Stimulated activated CD8-positive, alpha-beta memory T cell treated with anti-CD3 and anti-CD28 coated beads, Interleukin-7, amount 100 ng/mL, for 1 hour (primary cell): Measurements from ENCODE around the gene TNFRSF6B.
A peak's percentile ranks its signal among the peaks of the same experiment; 100 is the strongest.
"Not testable (repeated sequence)": the region's sequence is repeated elsewhere in the genome, so short reads cannot be mapped to it uniquely, and the experiment has no call there.

Experiments used
- DNase-seq, 2 donors: peaks; one replicate each; pipeline ENCODE4 v3.0.0-alpha.2; 2020; ENCODE audit warnings: low read depth in 2 of 2

TNFRSF6B gene, protein sequence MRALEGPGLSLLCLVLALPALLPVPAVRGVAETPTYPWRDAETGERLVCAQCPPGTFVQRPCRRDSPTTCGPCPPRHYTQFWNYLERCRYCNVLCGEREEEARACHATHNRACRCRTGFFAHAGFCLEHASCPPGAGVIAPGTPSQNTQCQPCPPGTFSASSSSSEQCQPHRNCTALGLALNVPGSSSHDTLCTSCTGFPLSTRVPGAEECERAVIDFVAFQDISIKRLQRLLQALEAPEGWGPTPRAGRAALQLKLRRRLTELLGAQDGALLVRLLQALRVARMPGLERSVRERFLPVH

DNA sequence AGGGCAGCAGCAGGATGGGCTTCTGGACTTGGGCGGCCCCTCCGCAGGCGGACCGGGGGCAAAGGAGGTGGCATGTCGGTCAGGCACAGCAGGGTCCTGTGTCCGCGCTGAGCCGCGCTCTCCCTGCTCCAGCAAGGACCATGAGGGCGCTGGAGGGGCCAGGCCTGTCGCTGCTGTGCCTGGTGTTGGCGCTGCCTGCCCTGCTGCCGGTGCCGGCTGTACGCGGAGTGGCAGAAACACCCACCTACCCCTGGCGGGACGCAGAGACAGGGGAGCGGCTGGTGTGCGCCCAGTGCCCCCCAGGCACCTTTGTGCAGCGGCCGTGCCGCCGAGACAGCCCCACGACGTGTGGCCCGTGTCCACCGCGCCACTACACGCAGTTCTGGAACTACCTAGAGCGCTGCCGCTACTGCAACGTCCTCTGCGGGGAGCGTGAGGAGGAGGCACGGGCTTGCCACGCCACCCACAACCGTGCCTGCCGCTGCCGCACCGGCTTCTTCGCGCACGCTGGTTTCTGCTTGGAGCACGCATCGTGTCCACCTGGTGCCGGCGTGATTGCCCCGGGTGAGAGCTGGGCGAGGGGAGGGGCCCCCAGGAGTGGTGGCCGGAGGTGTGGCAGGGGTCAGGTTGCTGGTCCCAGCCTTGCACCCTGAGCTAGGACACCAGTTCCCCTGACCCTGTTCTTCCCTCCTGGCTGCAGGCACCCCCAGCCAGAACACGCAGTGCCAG is at the start of gene TNFRSF6B:
Gene TNFRSF6B, plus strand, starts transcription at position 25 of the 729 bp plus-strand sequence. Its CDS starts 116 bp downstream, at position 141.
- DNase-seq, result no peak

DNA sequence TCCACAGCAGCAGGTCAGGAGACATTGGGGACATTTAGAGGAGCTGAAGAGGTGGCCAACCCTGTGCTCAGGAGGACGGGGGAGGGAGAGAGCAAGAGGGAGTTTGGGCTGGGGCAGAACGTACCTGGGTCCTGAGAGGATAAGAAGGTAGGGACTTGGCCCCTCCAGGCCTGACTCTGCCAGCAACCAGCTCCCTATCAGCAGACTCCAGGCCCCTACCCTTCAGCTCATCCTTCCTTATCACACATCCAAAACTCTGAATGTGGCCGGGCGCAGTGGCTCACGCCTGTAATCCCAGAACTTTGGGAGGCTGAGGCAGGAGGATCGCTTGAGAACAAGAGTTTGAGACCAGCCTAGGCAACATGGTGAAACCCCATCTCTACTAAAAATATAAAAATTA is 48.3 kb upstream of the TNFRSF6B start:
- DNase-seq, result no peak

DNA sequence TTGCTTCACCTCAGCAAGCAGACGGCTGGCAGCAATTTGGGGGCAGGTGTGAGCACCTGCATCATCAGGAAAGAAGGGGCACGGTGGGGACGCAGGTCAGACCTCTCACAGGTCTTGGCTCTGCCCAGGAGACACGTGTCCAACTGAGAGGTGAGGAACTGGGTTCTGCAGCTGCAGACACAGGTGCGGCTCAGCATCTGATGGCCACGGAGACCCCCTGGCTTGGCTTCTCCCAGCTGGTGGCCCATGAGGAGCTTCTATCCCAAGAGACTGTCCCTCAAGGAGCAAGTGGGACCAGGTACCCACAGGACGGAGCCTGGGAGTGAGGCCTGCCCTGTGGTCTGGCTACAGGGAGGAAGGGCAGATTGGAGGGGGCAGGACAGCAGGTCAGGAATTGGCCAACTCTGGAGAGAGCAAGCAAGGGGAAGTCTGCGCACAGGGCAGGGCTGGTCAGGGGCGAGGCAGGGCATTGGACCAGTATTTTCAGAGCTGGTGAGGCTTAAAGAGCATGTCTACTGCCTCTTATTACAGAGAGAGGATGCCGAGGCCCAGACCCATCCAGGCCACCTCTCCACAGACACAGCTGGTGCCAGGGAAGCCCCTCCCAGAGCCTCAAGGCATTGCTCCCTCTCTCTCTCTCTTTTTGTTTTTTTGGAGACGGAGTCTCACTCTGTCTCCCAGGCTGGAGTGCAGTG is 47.4 kb upstream of the TNFRSF6B start:
- no peak for DNase-seq

DNA sequence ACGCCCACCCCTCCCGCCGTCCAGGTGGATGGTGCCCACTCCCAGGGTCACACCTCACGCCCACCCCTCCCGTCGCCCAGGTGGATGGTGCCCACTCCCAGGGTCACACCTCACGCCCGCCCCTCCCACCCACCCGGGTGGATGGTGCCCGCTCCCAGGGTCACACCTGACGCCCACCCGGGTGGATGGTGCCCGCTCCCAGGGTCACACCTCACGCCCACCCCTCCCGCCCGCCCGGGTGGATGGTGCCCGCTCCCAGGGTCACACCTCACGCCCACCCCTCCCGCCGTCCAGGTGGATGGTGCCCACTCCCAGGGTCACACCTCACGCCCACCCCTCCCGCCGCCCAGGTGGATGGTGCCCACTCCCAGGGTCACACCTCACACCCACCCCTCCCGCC is 46.0 kb upstream of the TNFRSF6B start:
- not testable (repeated sequence) for DNase-seq

DNA sequence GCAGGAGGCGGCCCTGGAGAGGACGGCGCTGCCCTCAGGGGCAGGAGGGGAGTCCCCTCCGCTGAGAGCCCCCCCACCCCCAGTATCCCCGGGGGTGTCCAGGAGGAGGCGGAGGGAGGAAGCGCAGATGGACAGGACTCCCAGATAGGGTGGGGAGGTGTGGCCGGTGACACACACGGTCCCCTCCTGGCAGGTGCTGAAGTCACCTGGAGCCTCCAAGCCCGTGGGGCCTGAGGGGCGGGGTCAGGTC is 44.6 kb upstream of the TNFRSF6B start:
- no peak for DNase-seq

DNA sequence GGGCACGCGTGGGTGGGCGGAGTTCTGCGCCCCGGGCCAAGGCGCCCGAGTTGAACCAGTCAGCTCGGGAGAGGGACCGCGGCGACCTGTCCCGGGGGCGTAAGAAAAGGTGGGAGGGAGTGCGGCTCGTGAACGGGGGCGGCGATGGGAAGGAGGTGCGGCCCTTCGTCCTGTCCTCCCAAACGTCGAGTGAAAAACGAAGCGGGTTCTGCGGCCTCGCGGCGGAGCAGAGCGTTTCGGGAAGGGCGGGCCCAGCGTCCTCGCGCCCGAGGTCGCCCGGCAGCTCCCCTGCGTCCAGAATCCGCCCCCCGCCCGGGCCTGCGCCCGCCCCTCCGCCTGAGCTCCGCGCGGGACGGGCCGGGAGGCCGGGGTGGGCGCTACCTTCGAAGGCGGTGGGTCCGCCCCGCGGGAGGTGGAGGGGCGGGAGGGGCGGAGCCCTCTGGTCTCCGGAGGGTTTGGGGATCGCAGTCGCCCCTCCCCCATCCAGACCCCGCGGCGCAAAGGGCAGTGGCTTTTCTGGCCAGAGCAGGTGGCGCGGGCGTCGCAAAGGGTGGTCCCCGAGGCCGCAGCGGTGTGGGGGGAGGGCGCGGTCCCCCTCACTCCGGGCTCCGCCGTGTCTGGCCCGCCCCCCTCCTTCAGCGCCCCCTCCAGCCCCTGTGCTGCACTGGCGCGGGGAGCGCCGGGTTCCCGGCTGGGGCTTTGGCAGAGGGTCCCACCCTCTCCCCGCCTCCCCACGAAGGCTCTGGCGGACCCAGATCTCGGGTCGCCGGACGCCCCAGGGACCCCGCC is 44.1 kb upstream of the TNFRSF6B start:
- DNase-seq, result no peak

DNA sequence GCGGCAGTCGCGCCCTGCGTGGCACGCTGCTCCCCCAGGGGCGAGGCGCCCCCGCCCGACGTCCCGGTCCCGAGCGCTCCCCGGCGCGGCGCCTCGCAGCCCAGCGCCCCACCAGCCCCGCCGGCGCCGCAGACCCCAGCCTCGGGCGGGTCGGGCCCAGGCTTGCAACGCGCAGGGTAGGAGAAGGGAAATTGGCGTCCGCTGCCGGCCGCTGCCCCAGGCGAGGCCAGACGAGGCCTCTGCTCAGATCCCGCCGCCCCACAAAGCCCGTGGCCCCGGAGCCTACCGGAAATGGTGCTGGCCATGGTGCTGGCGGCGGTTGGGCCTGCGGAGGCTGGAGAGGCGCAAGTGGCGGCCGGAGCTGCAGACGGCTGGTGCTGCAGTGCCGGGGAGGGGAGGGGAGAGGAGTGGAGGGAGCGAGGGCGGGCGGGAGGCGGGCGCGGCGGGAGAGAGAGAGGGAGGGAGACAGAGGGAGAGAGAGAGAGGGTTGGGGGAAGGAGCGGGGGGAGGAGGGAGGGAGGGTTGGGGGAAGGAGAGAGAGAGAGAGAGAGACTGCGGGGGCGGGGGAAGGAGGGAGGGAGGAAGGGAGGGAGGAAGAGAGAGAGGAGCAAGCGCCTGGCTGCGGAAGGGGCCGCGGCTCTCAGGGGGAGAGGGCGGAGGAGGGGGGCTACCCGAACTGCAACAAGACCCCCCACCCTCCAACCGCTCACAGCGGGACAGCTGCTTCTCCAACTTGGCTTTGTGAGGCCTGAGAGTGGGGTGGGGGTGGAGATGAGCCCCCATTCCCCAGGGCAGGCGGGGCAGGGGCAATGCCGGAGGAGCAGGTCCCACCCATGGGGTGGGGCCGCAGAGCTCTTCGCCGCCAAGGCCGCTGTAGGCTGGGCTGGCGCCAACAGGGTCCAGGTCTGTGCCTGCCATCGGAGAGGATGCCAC is 43.1 kb upstream of the TNFRSF6B start, which contains the start of gene STMN3:
Gene STMN3, minus strand, starts transcription at position 384 of the 933 bp plus-strand sequence. Its CDS starts 79 bp downstream, at position 305.
- peak in 1 of 2 donors; percentile 45 for DNase-seq

DNA sequence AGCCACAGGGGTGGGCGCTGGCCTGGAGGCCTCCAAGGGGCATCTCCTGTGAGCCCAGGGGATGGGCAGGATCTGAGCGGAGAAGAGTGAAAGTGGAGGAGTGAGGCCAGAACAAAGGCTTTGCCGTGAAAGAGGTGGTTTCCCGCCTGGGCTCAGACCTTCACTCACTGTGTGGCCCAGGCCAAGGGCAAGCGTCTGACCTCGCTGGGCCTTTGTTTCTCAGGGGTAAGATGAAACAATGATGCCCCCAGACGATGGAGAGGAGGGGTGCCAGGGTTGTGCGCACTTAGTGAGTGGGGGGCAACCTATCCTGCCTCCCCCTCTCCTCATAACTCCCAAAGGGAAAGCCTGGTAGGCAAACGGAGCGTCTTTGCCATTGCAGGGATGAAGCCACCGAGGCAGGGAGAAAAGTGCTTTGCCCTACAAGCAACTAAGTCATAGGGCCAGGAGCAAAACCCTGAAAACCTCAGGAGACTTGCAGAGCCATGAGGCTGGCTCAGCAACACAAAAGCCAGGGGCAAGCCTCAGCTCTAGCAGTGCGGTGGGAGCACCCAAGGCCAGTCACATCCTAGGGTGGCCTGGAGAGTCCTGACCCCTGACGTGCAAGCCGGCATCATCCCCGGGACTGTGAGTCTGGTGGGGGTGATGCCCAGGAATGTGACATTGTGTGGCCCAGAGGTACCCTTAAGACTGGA is 42.3 kb upstream of the TNFRSF6B start:
- DNase-seq, result no peak

DNA sequence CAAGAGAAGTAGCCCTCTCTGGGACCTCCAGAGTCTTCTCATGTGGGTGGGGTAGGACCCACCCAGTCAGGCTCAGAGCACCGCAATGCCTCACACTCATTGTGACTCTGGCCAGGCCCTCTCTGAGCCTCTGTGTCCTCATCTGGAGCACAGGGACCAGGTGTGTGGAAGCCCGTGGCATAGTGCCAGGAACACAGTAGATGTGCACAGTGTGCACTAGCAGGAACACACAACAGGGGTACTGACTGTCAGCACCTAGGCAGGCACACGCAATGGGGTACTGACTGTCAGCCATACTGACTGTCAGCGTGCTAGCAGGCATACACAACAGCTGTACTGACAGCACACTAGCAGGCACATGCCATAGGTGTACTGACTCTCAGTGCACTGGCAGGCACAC is 41.2 kb upstream of the TNFRSF6B start:
- DNase-seq, result no peak

DNA sequence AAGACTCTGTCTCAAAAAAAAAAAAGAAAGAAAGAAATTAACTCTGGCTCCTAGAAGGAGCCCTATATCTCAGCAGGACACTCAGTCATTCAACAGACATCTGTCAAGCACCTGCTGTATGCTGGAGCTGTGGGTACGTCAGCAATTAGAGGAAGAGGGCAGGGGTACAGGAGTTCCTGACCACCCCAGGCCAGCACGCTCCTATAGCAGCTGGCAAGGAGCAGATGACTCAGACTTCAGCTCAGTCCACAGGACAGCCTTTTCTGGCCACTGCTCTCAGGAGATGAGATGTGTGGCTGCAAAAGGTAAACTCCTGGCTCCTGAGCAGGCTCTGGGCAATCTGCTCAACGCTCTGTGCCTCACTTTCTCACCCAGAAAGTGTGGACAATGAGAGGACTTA is 40.0 kb upstream of the TNFRSF6B start:
- no peak for DNase-seq

DNA sequence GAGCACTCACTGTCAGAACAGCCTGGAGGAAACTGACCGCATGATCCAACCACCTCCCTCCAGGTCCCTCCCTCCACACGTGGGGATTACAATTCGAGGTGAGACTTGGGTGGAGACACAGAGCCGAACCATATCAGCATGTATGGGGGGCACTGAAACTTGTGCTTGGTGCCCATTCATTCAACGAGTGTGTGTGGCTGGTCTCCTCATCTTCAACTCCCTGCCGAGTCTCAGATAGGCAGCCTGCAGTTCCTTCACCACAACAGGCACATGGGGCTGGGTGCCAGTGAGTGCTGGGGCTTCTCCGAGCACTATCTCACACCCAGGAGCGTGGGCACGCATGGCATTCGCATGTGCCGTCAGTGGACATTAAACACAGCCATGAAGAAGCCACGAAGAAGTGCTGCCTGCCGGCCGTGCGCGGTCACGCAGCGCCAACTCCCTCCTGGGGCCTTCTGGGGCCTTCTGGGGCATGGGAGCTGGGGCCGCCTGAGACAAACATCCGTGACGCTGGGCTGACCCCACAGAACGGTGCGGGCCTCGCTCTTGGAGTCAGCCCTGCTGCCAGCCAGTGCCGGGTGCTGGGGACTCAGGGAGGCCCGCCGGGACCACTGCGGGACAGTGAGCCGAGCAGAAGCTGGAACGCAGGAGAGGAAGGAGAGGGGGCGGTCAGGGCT is 39.1 kb upstream of the TNFRSF6B start:
- no peak for DNase-seq

DNA sequence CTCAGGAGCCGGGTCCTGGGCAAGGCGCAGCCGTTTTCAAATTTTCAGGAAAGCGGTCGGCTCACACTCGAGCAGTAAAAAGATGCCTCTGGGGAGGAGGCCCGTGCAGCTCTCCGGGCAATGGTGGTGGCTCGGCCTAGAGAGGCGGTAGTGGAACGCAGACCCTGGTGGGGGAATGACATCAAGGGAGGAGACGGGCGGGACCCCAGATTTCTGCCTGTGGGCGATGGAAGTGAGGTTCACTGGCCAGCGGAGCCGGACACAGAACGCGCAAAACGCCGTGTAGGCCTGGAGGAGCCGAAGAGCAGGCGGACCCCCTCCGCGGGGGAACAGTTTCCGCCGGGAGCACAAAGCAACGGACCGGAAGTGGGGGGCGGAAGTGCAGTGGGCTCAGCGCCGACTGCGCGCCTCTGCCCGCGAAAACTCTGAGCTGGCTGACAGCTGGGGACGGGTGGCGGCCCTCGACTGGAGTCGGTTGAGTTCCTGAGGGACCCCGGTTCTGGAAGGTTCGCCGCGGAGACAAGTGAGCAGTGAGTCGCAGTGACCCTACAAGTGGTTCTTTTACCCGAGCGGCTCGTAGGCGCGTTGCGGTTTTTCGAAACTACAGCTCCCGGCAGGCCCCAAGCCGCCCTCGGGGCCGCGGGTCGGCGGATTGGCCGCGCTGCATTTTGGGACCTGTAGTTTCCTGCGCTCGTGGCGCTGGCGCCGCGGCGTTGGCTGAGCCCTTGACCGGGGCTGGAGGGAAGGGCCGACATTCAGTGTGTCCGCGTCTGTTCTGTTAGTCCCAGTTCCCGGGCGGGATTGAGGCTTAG is 38.3 kb upstream of the TNFRSF6B start, which contains the start of gene RTEL1:
Gene RTEL1, plus strand, starts transcription at position 376 of the 812 bp plus-strand sequence. CDS start 1,091 bp downstream, outside the sequence.
- peak; percentile 78 to 81 for DNase-seq

DNA sequence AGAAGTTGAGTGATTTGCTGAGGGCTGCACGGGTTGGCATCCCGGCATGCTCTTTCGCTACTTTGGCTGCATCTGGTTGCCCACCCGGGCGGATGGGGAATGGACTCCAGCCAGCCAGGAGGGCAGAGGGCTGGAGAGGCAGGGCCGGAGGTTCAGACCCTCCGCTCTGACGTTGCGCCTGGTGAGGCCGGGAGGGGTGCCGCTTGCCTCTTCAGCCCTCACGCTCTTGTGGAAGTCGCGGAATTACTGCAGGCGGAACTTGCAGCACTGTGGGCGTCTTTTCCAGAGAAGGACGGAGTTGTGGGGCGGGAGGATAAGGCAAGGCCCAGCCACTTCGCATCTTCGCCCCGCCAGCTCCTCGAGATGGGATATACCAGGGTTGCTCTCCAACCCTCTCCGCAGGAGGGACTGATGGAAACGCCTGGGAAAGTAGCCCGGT is 37.7 kb upstream of the TNFRSF6B start:
- no peak for DNase-seq

DNA sequence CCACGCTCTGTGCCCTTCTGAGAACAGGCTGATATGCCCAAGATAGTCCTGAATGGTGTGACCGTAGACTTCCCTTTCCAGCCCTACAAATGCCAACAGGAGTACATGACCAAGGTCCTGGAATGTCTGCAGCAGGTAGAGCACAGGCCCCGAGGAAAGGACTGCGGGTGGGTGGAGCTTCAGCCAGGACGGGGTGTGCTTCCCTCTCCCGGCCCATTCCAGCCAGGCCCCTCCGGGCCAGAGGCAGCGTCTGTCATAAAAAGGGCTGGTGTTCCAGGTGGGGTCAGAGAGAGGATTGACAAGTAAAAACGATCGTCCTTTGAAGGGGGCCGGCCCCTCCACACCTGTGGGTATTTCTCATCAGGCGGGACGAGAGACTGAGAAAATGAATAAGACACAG is 37.1 kb upstream of the TNFRSF6B start:
- DNase-seq, result no peak

DNA sequence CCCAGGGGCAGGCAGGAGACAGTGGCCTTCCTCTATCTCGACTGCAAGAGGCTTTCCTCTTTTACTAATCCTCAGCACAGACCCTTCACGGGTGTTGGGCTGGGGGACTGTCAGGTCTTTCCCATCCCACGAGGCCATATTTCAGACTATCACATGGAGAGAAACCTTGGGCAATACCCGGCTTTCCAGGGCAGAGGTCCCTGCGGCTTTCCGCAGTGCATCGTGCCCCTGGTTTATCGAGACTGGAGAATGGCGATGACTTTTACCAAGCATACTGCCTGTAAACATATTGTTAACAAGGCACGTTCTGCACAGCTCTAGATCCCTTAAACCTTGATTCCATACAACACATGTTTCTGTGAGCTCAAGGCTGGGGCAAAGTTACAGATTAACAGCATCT is 36.3 kb upstream of the TNFRSF6B start:
- DNase-seq, result not testable (repeated sequence)

DNA sequence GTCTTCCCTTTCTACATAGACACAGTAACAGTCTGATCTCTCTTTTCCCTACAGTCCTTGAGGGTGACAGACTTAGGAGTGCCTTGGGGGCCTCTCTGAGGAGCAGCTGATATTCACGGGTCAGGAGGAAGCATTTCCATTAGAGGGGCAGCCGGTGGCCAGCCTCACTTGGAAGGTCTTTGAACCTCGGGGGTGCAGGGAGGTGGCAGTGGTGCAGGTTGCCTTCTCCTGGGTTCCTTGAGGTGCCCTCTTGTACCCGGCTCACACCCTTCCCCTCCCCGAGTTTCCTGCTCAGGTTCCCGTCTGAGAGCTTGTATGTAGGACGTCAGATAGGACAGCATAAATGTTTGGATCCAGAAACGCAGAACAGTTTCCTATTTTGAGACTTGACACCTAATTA is 35.8 kb upstream of the TNFRSF6B start:
- DNase-seq, result no peak

DNA sequence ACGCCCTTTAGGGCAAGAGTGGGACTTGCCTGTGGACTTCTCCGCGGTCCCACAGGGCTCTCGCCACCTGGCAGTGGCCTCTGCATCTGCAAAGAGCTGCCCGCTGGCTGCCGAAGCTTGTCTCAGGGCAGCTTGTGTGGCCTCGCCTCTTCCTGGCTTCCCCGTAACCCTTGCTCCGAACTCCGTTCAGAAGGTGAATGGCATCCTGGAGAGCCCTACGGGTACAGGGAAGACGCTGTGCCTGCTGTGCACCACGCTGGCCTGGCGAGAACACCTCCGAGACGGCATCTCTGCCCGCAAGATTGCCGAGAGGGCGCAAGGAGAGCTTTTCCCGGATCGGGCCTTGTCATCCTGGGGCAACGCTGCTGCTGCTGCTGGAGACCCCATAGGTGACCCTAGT is 35.3 kb upstream of the TNFRSF6B start:
- no peak for DNase-seq

DNA sequence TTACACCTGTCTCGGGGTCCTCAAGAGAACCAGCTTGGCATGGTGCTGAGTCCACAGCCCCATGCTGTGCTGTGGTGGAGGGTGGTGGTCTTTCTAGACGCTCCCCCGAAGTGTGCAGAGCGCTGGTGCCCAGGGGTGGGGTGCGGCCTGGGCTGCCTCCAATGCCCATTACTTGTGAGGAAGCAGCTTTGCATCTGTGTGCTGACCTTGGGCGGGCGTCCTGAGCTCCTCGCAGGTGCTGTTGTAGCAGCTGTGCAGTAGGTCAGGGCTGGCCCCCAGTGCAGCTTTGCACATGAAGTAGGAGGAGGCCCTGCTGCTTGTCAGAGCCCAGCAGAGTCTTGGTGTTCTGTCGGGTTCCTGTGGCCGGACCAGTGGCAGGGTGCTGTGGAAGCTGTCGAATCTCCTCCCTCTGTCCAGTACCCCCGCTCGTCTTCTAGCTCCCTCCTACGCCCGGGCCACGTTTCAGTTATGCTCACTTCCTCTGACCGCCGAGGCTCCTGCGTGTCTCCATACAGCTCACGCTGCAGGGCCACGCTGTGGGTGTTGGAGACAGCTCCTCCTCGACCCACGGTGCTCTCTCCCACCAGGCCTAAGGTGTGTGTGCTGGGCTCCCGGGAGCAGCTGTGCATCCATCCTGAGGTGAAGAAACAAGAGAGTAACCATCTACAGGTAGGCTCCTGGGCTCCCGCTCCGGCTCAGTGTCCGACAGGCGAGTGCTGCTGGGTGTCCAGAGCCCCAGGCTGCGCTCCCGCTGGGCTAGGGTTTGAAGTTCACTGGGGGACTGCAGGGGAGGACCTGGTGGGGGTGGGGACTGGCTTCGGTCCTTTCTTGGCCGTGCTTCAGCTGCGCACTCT is 34.3 kb upstream of the TNFRSF6B start:
- DNase-seq, result no peak
